ENCODE data around the gene RBMS3.

DNA sequence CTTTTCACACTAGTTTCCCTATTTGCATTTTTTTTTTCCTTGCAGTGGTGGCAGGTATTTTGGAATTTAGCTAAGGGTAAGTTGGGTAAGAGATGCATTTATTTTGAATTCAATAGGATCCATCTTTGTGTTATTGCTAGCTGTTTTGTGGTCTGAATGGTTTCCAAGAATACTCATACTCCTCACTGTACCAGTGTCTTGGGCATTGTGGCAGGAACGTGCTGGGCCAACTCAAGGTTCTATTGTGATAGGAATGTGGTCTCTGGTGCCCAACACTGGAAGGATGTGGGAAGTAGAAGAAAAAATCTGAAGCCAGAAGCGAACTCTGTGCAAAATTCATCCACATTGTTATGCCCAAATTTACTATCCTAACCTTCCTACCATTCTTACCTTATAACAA lies 135.6 kb downstream of the RBMS3 start:
- TF ChIP-seq CTCF (conservative IDR thresholded peaks at IDR 0.05 in 1 of 2, IDR thresholded peaks at IDR 0.05 in 1 of 2; ENCODE audit: low read depth in 1 of 2, low read length in 2 of 2) (no peak), EZH2 (IDR thresholded peaks at IDR 0.05; ENCODE audit: low read length, missing control alignments) (no peak)
